Cerebellar nuclear complex (tissue), 1 donor: Measurements from ENCODE around the gene SH3PXD2A.
A peak's percentile ranks its signal among the peaks of the same experiment; 100 is the strongest.
"Not testable (repeated sequence)": the region's sequence is repeated elsewhere in the genome, so short reads cannot be mapped to it uniquely, and the experiment has no call there.

Source experiments
- DNase-seq, 2 experiments: peaks; one replicate each; lab custom pipeline; 2025; lab: John Stamatoyannopoulos, UW

Gene SH3PXD2A

DNA sequence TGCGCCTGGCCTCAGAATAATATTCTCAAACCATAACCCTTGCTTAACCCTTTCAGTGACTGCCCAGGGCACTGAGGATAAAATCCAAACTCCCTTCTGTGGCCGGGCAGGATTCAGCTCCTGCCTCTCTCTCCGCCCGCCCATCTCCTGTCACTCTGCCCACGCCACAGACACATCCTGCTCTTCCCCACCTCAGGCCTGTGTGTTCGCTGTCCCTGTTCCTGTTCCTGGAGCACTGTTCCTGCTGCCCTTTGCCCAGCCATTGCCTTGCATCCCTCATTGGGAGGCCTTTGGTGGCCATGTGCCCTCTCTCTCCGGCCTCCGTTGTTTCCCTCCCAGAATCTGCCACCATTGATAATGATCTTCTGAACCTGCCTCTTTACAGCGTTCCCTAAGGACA lies 108.8 kb downstream of the SH3PXD2A start:
- DNase-seq = no peak

DNA sequence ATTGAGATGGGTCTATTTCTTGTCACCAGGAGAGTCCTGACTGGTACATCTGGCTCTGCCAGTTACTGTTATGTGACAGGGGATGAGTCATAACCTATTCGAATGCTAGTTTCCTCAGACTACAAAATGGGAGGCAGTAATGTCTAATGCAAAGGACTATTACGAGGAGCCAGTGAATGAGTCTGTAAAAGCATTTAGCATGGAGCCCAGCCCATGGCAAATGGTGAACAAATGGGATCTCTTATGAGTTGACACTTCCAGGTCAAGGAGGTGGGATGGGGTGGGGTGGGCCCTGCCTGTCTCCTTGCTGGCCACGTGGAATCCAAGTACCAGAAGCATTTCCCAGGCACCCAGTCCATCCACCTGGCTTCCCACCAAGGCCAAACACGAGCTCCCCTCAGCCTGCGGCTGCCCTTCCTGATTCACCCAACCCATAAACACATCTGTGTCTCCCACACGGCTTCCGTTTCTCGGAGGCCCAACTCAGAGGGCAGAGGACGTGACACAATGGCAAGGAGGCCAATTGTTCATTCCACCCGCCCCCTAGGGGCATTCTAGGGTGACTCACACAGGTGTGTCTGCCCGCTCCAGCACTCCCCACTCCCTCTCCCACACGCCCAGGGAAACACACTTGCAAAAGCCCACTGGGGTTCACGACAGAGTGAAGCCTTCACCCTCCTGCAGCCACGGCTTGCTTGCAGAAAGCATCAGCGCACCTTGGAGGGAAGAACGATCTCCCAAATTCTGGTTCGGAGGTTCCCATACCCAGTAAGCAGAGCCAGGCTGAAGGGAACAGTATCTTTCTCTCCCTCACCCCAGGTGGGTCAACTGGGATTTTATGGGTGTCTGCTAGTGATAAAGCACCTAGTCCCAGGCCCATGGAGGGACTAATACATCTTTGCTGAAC lies 109.8 kb downstream of the SH3PXD2A start:
- DNase-seq = no peak

DNA sequence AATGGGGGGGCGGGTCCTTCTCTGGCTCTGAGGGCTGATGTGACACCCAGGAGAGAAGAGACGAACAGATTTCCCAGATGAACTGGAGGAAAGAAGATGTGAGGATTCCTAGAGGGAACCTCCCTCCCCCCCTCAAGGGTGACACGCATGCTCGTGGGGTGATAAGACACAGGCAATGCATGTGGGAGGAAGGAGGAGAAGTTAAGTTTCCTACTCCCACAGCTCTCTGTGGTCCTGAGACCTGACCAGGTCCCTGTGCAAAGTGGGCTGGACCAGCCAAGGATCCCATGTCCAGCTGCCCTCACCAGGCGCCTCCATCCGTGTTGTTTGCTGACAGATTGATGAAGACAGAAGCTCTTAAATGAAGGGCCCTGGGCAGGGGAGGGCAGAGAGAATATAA lies 112.6 kb downstream of the SH3PXD2A start:
- DNase-seq = no peak

DNA sequence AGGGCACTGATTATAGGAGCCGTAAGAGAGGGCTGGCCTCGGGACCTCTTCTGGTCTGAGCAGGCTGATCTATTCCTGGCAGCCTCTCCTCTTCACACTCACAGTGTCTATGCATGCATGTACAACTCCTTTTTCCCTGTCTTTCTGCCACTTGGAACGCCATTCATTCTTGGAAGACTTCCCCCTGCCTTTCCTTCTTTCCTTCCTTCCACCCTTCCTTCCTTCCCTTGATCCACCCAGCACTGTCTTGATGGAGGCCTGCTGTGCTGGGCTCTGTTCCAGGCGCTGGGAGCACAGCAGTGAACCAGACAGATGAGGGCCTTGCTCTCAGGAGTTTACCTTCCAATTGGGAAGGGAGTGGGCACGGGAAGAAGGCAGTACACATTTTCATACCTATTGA lies 114.8 kb downstream of the SH3PXD2A start:
- no peak for DNase-seq

DNA sequence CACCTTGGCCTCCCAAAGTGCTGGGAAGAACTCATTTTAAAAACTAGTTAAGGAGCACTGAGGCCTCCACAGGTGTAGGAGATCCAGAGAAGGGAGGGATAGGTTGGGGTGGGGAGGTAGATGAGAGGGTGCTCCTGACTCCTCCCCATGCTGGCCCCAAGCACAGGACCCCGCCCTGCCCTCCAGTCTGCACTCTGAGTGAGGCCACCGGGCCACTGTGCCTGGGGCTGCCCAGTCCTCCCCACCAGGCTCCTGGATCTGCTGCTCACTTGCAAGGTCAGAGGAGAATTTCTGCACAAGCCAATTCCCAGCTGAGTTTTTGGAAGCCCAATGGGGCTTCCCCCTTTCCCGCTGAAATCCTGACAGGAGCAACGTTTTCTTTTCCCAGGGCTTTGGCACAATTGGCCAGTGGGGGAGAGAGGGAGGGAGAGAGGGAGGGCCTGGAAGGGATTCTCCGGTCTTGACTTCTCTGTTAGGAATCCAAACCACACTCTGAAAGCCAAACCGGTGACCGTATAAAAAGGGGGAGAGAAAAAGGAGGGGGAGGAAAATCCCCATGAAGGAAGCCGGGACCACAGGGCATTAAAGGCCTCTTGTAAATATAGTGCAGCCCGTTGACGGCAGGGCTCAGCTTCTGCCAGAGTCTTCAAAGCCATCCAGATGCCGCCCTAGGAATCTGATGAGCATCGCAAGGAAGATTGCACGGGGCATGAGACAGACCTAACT lies 116.2 kb downstream of the SH3PXD2A start:
- no peak for DNase-seq

DNA sequence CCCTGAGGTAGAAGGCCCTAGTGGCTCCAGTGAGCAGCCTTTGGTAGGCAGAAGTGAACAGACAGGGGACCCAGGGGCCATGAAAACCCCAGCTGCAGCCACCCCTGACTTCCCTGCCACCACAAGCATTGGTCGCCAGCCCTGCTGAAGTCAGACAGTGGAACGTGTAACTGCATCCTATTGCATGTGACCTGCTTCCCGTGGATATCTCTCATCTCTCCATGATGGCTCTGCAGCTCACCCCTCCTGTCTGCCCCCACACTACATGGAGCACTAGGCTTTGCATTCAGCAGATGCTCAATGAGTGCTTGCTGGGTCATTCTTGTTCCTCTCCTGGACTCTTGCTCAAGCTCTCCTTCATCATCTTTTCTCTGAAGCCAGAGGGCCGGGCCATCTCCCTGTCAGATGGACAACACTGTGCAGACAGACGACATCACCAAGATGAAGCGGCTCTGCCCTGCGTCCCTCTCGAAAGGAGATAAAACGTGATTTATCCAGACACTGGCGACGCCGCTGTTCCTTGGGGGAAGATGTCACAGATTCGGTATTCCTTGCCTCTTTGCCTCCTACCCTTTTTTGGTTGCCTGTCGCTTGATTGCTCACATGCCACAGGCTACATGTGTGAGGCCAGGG lies 117.5 kb downstream of the SH3PXD2A start:
- DNase-seq = no peak

DNA sequence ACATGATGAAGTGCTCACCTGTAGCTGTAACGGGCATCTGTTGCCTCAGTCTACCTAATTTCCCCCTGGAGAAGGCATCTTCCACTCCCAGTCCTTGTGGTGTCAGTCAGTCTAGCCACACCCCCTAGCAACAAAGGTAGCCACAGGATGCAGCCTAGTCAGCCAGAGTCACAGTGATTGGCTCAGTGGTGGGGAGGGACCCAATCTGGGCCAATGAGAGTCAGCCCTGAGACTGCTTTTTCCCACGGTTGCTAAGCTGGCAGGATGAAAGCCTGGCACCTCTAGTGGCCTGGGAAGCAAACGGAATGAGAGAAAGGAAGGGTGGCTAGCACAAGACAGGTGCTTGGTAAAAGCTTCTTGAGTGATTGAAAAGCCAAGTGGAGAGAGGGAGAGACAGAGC lies 118.6 kb downstream of the SH3PXD2A start:
- no peak for DNase-seq

DNA sequence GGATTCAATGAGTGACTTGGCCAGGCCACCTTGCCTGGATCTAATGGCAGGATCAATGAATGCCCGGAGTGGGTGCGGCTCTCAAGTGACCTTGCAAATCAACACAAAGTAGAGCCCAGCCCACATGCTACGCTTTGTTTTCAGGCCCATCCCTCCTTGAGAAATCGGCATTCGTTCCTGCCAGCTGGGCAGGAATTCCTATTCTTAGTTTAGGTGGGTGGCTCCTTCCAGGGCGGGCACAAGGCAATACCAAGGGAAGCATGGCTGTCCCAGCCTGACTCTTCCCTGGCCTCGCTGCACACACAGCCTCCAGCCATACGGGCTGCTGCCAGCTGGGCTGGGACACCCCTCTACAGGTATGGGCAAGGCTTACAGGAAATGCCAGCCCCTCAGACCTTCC lies 119.3 kb downstream of the SH3PXD2A start:
- no peak for DNase-seq

DNA sequence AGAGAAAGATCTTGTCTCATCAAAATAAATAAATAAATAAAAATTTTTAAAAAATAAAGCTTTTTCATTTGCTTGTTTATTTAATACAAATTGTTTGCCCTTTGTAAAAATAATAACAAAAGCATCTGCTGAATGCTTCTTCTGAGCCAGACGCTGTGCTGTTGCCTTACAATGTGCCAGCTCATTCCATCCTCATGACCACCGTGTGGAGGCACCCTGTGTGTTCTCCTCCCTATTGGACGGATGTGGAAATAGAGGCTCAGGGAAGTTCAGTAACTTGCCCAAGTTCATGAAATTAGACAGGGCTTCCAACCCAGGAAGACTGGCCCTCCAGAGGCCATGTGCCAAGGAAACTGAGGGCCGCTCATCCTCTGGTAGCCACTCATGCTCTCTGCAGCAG lies 120.6 kb downstream of the SH3PXD2A start:
- DNase-seq = no peak

DNA sequence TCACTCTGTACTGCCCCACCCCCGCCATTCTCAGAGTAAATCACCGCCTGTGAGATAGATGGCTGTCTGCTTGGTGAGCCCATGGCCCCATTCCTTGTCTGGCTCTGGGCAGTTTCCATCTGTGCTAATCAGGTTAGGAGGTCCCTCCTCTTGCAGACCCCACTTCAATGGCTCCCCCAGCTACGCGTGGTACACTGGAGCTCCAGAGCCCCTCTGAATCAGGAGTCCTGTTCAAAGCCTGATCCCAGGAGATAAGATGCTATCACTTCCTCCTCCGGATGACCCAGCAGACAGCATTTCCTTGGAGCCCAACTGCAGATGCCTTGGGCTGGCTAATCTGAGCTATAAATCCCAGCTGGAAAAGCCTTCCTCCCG lies 122.3 kb downstream of the SH3PXD2A start:
- DNase-seq = no peak

DNA sequence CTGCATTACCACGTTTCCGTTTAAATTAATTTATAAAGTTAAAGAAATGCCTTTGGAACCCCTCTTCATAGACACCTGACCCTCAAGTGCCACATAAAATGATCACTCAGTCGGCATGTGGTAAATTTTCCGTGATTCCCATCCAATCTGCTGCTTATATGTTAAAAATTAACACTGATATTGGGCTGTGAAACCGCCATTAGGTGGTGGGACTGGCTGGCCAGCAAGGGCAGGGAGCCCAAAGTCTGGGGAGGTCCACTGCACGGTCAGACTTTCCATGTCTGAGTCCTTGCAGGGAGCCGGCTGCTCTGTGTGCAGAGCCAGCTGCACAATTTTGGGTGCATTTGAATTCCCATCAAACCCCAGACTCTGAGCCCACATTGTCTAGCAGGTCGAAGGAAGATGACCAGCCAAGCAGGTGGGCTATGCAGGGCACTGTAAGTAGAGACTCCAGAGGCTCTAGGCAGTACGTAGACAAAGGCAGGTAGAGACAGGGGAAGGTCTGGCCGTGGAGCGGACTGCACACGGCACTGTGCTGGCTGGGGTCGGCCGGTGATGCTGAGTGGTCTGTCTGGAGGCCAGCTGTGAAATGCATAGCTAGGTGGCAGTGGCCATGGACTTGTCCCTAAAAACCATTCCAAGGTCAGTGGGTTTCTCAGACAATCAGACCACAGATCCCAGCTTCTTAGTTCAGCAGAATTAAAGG lies 122.9 kb downstream of the SH3PXD2A start:
- no peak for DNase-seq

DNA sequence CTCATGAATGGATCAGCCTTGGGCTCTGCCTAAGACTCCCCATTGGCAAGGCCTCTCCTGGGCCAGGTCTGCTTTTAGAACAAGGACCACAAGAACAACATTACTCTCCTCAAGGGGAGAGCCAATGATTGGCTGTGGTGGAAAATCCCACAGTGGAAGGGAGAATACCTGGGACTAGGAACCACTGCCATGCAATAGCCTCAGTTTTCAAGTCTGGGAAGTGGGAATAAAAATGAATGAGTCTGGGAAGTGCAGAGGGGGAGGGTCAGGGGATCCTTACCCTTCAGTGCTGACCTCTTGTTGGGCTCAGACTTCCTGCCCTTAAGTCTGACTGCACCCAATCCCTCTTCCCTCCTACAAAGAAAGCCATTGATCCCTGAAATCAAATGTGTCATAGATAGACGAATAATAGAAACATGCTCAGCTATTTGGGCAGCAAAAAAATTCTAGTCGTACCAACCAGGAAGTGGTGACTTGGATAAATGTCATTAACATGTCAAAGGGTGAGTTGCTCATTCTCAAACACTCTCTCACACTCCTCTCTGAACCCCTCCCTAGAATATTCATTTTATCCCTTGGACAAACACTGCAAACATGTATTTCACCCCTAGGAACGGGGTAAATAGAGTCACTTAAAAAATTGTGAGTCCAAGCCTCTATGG lies 123.6 kb downstream of the SH3PXD2A start:
- DNase-seq = no peak

DNA sequence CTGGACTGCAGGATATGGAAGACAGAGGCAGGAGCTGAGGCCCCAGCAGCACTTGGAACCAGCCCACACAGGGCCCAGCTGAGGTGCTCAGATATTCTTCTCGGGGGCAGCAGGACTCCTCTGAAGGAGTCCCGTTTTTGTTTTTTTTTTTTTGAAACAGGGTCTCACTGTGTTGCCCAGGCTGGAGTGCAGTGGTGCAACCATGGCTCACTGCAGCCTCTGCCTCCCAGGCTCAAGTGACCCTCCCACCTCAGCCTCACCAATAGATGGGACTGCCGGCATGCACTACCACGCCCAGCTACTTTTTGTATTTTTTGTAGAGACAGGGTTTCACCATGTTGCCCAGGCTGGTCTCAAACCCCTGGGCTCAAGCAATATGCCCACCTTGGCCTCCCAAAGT lies 124.3 kb downstream of the SH3PXD2A start:
- not testable (repeated sequence) for DNase-seq

DNA sequence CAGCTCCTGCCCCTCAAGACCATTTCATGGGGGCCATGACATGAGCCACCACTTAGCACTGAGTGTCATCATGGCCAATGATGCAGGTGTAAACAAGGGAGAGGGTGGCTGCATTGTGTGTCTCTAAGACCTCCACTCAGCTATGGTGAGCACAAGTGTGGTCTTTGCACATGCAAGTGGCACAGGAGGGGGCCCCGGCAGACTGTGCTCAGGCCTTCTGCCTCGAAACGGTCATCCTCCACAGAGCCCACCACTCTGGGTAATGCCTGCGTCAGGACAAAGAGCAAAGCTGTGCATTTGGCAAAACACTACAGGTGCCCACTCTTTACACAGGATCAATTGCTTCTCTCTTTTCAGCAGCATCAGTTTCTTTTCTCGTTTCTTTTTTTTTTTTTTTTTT lies 125.5 kb downstream of the SH3PXD2A start:
- DNase-seq = no peak

DNA sequence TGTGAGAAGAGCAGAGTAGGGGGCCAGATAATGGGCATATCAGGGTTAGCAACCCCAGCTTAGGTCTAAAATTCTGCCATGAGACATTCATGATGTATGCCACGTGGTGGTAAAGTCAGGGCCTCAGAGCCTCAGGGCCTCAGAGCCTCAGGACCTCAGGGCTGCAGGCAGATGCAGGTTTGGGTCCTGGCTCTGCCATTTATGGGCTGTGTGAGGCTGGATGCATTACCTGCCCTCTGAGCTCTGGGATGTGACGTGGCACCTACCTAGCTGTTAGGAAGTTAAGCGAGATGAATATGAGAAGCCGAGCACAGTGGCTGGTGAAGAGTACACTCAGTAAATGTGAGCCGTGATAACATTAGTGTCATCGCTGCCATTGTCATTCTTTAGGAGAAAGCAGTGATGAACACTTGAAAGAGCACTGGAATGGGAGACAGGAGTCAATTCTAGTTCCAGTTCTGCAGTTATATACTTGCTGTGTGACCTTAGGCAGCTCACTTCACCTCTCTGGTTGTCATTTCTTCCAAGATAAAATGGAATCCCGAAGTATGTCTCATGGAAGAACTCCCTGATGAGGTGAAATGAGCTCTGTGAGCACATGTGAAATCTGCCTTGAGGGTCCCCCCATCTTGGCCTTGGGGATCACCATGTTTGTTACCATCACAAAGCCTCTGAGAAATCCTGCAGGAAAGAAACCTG lies 127.2 kb downstream of the SH3PXD2A start:
- no peak for DNase-seq

DNA sequence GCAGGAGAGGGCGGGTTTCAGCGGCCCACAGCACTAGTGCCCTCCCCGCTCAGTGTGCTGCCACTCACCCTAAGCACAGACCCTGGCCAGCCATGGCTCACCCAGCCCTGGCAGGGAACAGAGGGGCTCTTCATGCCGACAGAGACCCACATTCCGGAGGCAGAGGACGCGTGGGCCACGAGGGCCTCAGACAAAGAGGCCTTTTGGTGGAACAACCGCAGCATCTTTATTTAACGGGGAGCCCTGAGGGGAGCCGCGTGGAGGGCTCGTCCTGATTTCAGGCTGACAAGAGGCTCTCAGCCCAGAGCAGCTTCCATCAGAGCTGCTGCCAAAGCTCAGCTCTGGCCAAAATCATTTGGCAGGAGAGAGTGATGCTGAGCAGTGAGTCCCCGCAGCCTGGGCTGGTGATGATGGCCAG lies 127.8 kb downstream of the SH3PXD2A start:
- peak; percentile 49 to 84 for DNase-seq

DNA sequence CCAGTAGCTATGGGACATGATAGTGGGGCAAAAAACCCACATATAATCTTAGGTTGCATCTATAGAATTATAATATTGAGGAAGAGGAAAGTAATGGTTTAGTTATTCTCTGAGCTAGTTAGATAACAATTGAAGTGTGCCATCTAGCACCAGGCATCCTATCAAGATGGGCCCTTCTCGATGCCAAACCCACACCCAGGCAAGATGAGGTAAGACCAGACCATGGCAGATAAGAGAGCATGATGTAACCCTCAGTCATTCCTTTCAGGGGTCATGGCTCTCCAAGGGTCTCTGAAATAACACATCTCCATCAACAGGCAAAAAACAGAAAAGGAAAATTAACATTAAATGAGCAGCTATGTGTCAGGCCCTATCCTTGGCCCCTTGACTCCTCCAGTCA lies 128.7 kb downstream of the SH3PXD2A start:
- no peak for DNase-seq

DNA sequence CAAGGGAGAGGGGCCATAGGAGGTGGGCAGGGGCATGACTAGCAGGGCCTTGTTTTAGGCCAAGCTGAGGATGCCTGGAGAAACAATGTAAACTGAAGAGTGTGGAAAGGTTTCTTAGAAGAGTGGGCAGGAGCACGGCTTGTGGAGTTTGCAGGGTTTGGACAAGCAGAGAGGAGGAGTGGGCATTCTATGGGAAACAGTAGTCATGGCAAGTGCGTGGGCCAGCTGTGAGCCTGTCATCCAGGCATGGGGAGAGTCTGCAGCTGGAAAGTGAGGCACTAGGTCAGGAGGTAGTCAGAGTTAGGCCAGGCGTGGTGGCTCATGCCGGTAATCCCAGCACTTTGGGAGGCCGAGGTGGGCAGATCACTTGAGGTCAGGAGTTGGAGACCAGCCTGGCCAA lies 130.1 kb downstream of the SH3PXD2A start:
- no peak for DNase-seq

DNA sequence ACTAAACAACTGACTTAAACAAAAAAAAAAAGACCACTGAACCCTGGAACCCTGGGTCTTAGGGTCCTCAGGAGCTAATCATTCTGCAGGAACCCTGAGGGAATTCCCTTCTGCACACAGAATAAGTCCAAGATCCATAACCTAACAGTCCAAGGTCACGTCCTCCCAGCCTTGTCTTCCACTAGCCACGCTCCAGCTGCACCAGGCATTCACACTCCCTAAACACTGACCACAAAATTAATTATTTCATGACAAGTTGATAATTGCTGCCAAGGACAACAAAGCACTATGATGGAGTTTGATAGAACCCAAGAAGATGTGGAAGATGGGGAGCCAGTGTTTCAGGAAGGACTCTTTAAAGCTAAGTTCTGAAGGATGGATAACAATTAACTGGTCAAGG lies 130.6 kb downstream of the SH3PXD2A start:
- DNase-seq = no peak

DNA sequence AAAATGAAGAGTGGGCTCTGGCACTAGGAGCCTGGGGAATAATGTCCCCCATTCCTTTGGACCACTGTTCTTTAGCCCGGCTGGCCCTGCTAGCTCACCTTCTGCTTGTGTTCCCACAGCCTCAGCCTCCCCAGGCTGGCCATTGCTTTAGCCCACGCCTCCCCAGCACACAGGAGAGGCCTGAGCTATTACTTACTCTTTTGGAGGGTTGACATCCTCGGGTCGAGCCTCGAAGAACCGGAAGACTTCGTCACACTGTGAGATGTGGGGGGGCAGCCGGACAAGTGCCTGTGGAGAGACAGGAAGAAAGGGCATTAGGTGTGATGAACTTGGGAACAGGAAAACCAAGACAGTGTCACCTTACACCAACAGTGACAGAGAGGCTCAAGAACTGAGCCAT lies 131.3 kb downstream of the SH3PXD2A start:
- no peak for DNase-seq

DNA sequence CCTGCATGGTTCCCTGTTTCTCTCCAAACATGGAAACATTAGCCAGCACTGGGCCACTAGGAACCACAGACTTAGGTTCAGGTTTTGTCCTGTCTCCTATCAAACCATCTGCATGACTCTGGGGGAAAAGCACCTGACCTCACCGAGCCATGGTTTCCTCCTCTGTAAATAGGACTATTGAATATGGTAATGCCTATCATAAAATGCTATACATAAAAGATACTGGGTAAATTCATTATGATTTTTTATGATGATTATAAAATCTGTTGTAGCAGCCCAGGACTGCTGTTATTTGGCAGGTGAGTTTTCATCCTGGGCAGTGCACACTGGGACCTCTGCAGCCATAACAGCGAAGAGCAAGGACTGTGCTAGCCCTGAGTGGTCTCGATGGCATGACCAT lies 131.8 kb downstream of the SH3PXD2A start:
- DNase-seq = no peak
